SH-SY5Y (cell line): Measurements from ENCODE around the gene LRRFIP2.

Source experiments
- GATA2 ChIP-seq: IDR thresholded peaks from 2 replicates; pipeline ENCODE4 v1.6.1; 2011; ENCODE audit warnings: mild to moderate bottlenecking, low read depth, low read length
- GATA3 ChIP-seq: IDR thresholded peaks from 2 replicates; pipeline ENCODE4 v1.6.1; 2011; ENCODE audit warnings: low read depth, mild to moderate bottlenecking, low read length, moderate library complexity

- no peak for TF ChIP-seq GATA2
- TF ChIP-seq GATA3: no peak
These were observed 28.8 kb downstream of the LRRFIP2 start for GRCh38 chr3:37145611-37146010.
